GM12878 (cell line): Measurements from ENCODE around the gene TXLNG. TPM values are rescaled to one million over a fixed set of nuclear protein-coding genes. Genes with fewer than 3 reads are reported as not detected.

Experiments
- CBFB ChIP-seq: IDR thresholded peaks from 2 replicates; pipeline ENCODE4 v1.6.1; 2016; ENCODE audit warnings: antibody characterized with exemption, low read depth
- CEBPB ChIP-seq, 2 experiments: fragments of 150-350 bp in 1 of 2; IDR thresholded peaks; 2 replicates each; pipeline ENCODE4 v1.6.1; 2012 to 2014; ENCODE audit warnings: low read depth in 2 of 2, low read length in 2 of 2, borderline replicate concordance in 1 of 2, inconsistent platforms in 1 of 2
- CTCF ChIP-seq, 3 experiments: IDR thresholded peaks in 2 of 3; conservative IDR thresholded peaks in 1 of 3; 2 replicates each; pipeline ENCODE4 v1.5.1; 2011; ENCODE audit warnings: low read depth in 3 of 3, low read length in 3 of 3, mild to moderate bottlenecking in 3 of 3, control low read depth in 2 of 3, moderate library complexity in 2 of 3, inconsistent platforms in 1 of 3, mixed read lengths in 1 of 3; ENCODE audit not compliant: control insufficient read depth in 2 of 3, insufficient read depth in 1 of 3; ENCODE audit errors: extremely low read depth in 1 of 3
- DPF2 ChIP-seq: fragments of 450-650 bp; IDR thresholded peaks from 2 replicates; pipeline ENCODE4 v1.6.1; 2017; ENCODE audit warnings: mild to moderate bottlenecking
- HCFC1 ChIP-seq: fragments of 150-350 bp; IDR thresholded peaks from 2 replicates; pipeline ENCODE4 v1.6.1; 2014; ENCODE audit warnings: low read length
- HSF1 ChIP-seq: fragments of 150-350 bp; IDR thresholded peaks from 2 replicates; pipeline ENCODE4 v1.6.1; 2014; ENCODE audit warnings: mild to moderate bottlenecking, low read depth, low read length
- MEF2A ChIP-seq: IDR thresholded peaks from 2 replicates; pipeline ENCODE4 v1.6.1; 2011; ENCODE audit warnings: low read depth, mild to moderate bottlenecking, low read length, moderate library complexity; ENCODE audit not compliant: insufficient read depth
- MEF2B ChIP-seq: fragments of 450-650 bp; IDR thresholded peaks from 2 replicates; pipeline ENCODE4 v1.6.1; 2018; ENCODE audit warnings: mild to moderate bottlenecking, moderate library complexity; ENCODE audit not compliant: partially characterized antibody, poor library complexity, severe bottlenecking
- NRF1 ChIP-seq: conservative IDR thresholded peaks from 2 replicates; pipeline ENCODE4 v1.6.1; 2011; ENCODE audit warnings: mild to moderate bottlenecking, low read depth, low read length, improper control_type of control experiment
- RELA ChIP-seq: fragments of 450-650 bp; IDR thresholded peaks from 2 replicates; pipeline ENCODE4 v1.8.0; 2014; ENCODE audit warnings: borderline replicate concordance; ENCODE audit not compliant: partially characterized antibody
- SREBF2 ChIP-seq: IDR thresholded peaks from 2 replicates; pipeline ENCODE4 v1.6.1; 2012; ENCODE audit warnings: mild to moderate bottlenecking, low read length
- SUZ12 ChIP-seq: fragments of 200-600 bp; sonication (generic); IDR thresholded peaks from one replicate; pipeline ENCODE4 v1.6.1; 2018; ENCODE audit warnings: antibody characterized with exemption, mild to moderate bottlenecking; ENCODE audit not compliant: unreplicated experiment
- TBL1XR1 ChIP-seq: IDR thresholded peaks from 2 replicates; pipeline ENCODE4 v1.6.1; 2012; ENCODE audit warnings: low read depth, low read length, improper control_type of control experiment
- TCF12 ChIP-seq: IDR thresholded peaks from 2 replicates; pipeline ENCODE4 v1.6.1; 2011; ENCODE audit warnings: low read depth, mild to moderate bottlenecking, low read length
- USF2 ChIP-seq: IDR thresholded peaks from 2 replicates; pipeline ENCODE4 v1.6.1; 2011; ENCODE audit warnings: low read depth, low read length, improper control_type of control experiment, borderline replicate concordance
- YBX1 ChIP-seq: fragments of 450-650 bp; IDR thresholded peaks from 2 replicates; pipeline ENCODE4 v1.6.1; 2016; ENCODE audit warnings: antibody characterized with exemption
- ZBED1 ChIP-seq: IDR thresholded peaks from 2 replicates; pipeline ENCODE4 v1.6.1; 2016; ENCODE audit warnings: borderline replicate concordance
- ZBTB40 ChIP-seq: fragments of 450-650 bp; IDR thresholded peaks from 2 replicates; pipeline ENCODE4 v1.6.1; 2016; ENCODE audit warnings: mild to moderate bottlenecking, moderate library complexity, borderline replicate concordance
- ZSCAN29 ChIP-seq: fragments of 450-650 bp; IDR thresholded peaks from 2 replicates; pipeline ENCODE4 v1.6.1; 2017; ENCODE audit warnings: mild to moderate bottlenecking, moderate library complexity
- polyA plus RNA-seq, 11 experiments: library from polyadenylated mRNA; depleted of rRNA in 4 of 11; unstranded in 6 of 11; stranded (reverse) in 5 of 11; fragments of >200 nt; fragmentation: Nextera tagmentation in 4 of 11; fragmentation: Illumina TruSeq in 1 of 11; extraction: Ambion mirVana in 4 of 11; extraction: Trizol in 1 of 11; gene quantifications; 1 replicate in 1 of 11; 2 replicates in 10 of 11; pipeline versions ENCODE4 v1.2.1 to v1.2.3, GENCODE V29; 2011 to 2016; ENCODE audit warnings: inconsistent platforms in 2 of 11, missing spikeins in 2 of 11, low read depth in 1 of 11
- total RNA-seq, 4 experiments: library from RNA; depleted of rRNA in 3 of 4; stranded (reverse); fragments of >200 nt in 3 of 4; fragmentation: Illumina TruSeq in 1 of 4; extraction: Trizol in 1 of 4; gene quantifications; 2 replicates each; pipeline versions ENCODE4 v1.2.1 to v1.2.3, GENCODE V29; 2013 to 2021
- TF ChIP-seq, protein P1 (sequence below): fragments of 450-650 bp; IDR thresholded peaks from 2 replicates; pipeline ENCODE4 v1.6.1; 2017; ENCODE audit warnings: low read depth, mild to moderate bottlenecking, moderate library complexity

Gene TXLNG
- total and polyA plus RNA-seq, 10 of the 15 experiments (the other 5 are each of a cell fraction or from before 2014, with no cell fraction given), result 9.9 to 40.7 (median 19.5) TPM

- TF ChIP-seq CEBPB (IDR thresholded peaks at IDR 0.05; ENCODE audit: borderline replicate concordance in 1 of 2, low read depth in 2 of 2, low read length in 2 of 2) (no peak), MEF2B (no peak), YBX1 (no peak), ZSCAN29 (no peak), HSF1 (no peak), CBFB (0 out of 2 replicates have a peak, but pooled peaks have one; percentile 16), SREBF2 (no peak), ZBED1 (no peak), USF2 (peak; percentile 76), CTCF (IDR thresholded peaks at IDR 0.05 in 2 of 3, conservative IDR thresholded peaks at IDR 0.05 in 1 of 3; ENCODE audit: control insufficient read depth in 2 of 3, extremely low read depth in 1 of 3, insufficient read depth in 1 of 3, low read depth in 3 of 3, low read length in 3 of 3) (no peak), TCF12 (no peak), HCFC1 (peak; percentile 93), TBL1XR1 (no peak), DPF2 (no peak), RELA (peak; percentile 54), ZBTB40 (peak; percentile 56; the same call in 1 of the 2 replicates), NRF1 (no peak; the same call in 1 of the 2 replicates), MEF2A (0 out of 2 replicates have a peak, but pooled peaks have one; percentile 10), SUZ12 (no peak)
- TF ChIP-seq, protein P1, sequence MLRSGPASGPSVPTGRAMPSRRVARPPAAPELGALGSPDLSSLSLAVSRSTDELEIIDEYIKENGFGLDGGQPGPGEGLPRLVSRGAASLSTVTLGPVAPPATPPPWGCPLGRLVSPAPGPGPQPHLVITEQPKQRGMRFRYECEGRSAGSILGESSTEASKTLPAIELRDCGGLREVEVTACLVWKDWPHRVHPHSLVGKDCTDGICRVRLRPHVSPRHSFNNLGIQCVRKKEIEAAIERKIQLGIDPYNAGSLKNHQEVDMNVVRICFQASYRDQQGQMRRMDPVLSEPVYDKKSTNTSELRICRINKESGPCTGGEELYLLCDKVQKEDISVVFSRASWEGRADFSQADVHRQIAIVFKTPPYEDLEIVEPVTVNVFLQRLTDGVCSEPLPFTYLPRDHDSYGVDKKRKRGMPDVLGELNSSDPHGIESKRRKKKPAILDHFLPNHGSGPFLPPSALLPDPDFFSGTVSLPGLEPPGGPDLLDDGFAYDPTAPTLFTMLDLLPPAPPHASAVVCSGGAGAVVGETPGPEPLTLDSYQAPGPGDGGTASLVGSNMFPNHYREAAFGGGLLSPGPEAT, result peak; percentile 64; the same call in 1 of the 2 replicates
These were observed at the start of gene TXLNG (continued) for GRCh38 chrX:16786139-16786790.
